ENCODE measurements around the gene NTNG1.

NTNG1 gene

GRCh38 chr1:107459204-107459904, 318.5 kb downstream of the NTNG1 start:
- no peak for DNase-seq (ENCODE audit: low spot score)

- no peak for DNase-seq (ENCODE audit: low spot score)
Measured at GRCh38 chr1:107460035-107460434, 319.2 kb downstream of the NTNG1 start.

GRCh38 chr1:107464827-107465226, 324.0 kb downstream of the NTNG1 start:
- DNase-seq (ENCODE audit: low spot score), result no peak

- DNase-seq (ENCODE audit: low spot score), result no peak
Measured at GRCh38 chr1:107467286-107467685, 326.4 kb downstream of the NTNG1 start.

- no peak for DNase-seq (ENCODE audit: low spot score)
Measured at GRCh38 chr1:107467811-107468210, 327.0 kb downstream of the NTNG1 start.

- no peak for DNase-seq (ENCODE audit: low spot score)
Measured at GRCh38 chr1:107473065-107473464, 332.2 kb downstream of the NTNG1 start.

GRCh38 chr1:107474877-107475612, 334.2 kb downstream of the NTNG1 start:
- no peak for DNase-seq (ENCODE audit: low spot score)

GRCh38 chr1:107477233-107477632, 336.4 kb downstream of the NTNG1 start:
- no peak for DNase-seq (ENCODE audit: low spot score)

- DNase-seq (ENCODE audit: low spot score), result no peak
Measured at GRCh38 chr1:107479865-107480350, 339.1 kb downstream of the NTNG1 start.

- no peak for DNase-seq (ENCODE audit: low spot score)
Measured at GRCh38 chr1:107480548-107481415, 339.9 kb downstream of the NTNG1 start.

GRCh38 chr1:107481756-107482384, 341.0 kb downstream of the NTNG1 start:
- no peak for DNase-seq (ENCODE audit: low spot score)

- no peak for DNase-seq (ENCODE audit: low spot score)
Measured at GRCh38 chr1:107483949-107484348, 343.1 kb downstream of the NTNG1 start.

- DNase-seq (ENCODE audit: low spot score), result no peak
Measured at GRCh38 chr1:107486349-107486748, 345.5 kb downstream of the NTNG1 start.

- DNase-seq (ENCODE audit: low spot score), result no peak
Measured at GRCh38 chr1:107487506-107487905, 346.7 kb downstream of the NTNG1 start.

- DNase-seq (ENCODE audit: low spot score), result no peak
Measured at GRCh38 chr1:107491582-107491981, 350.7 kb downstream of the NTNG1 start.

GRCh38 chr1:107493111-107493716, 352.4 kb downstream of the NTNG1 start:
- no peak for DNase-seq (ENCODE audit: low spot score)

GRCh38 chr1:107494061-107494460, 353.2 kb downstream of the NTNG1 start:
- no peak for DNase-seq (ENCODE audit: low spot score)

GRCh38 chr1:107496002-107496401, 355.2 kb downstream of the NTNG1 start:
- no peak for DNase-seq (ENCODE audit: low spot score)

GRCh38 chr1:107499139-107499744, 358.4 kb downstream of the NTNG1 start:
- DNase-seq (ENCODE audit: low spot score), result no peak

GRCh38 chr1:107501081-107501605, 360.3 kb downstream of the NTNG1 start:
- DNase-seq (ENCODE audit: low spot score), result no peak

GRCh38 chr1:107510347-107510746, 369.5 kb downstream of the NTNG1 start:
- no peak for DNase-seq (ENCODE audit: low spot score)

All from LoVo (cell line).